CD4-positive, alpha-beta T cell treated with Interleukin-17A for 4 hours (primary cell): ENCODE data around the gene GNA14.
"Not testable (repeated sequence)": the region's sequence is repeated elsewhere in the genome, so short reads cannot be mapped to it uniquely, and the experiment has no call there.

Experiments used
- DNase-seq: peaks from one replicate; pipeline ENCODE4 v3.0.0-alpha.2; 2020; ENCODE audit warnings: mixed read lengths

GNA14 gene

DNA sequence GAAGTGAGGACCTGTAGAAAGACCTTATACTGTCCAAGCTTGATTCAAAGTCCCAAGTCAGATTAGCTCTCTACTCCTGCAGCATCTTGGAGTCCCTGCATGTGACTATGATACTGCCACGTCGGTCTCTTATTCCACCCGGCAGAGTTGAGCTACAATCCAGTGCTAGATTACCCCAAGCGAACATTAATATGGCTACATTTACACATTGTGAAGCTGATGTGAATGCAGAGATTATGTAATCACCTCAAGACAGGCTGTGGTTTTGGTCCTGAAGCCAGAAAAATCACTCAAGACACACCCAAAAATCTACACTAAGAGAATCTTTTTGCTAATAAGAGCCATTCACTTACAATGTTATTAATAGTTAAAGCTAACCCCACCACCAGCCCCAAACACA, 116.7 kb downstream of the GNA14 start:
- no peak for DNase-seq

DNA sequence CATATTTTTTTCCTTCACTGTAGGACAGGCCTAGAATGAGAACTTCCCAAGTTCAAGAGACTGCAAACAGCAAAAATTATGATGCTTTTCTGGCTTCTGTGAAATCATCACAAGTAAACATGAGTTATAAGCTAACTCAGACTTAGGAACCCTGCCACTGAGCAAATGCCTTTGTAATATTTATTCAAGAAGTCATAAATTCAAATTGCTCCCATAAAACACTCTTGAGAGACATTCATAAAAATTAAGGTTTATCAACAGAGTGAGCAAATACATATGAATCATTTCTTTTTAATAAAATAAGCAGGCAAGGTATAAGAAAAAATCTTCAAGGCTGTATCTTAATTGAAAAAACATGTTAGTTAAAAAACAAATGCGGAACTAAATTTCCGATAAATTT, 124.2 kb downstream of the GNA14 start:
- no peak for DNase-seq

DNA sequence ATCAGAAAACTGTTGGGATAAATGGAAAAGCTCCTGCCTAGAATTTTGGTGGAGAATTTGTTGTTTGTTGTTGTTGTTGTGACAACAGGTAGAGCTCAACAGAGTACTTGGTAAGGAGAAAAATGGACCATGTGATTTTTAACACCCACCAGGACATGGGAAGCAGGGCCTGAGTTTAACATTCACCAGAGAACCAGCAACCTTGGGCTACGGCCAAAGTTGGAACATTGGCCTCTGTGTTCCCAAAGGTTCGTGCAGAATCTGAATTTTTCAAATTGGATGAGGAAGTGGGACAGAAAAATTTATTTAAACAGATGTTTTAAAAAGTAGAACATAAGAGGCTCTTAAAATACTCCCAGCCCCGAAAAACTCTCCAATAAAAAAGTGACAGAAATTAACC, 127.0 kb downstream of the GNA14 start:
- DNase-seq = no peak

DNA sequence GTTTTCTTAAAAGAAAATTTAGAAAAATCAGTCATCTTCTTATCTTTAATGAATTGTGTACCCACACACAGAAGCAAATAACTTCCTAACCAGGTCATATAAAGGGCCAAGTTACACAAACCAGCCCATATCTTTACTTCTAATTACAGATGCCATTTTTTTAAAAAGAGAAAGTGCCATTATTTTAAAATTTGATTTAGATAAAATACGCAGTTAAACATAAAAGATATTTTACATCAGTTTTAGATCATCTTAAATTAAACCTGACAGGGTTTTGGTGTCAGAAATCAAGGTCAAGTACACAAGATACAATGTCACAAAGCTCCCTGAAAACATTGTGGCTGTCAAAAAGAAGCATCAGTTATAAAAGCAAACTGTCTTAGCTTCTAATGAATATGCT, 129.4 kb downstream of the GNA14 start:
- DNase-seq = no peak

DNA sequence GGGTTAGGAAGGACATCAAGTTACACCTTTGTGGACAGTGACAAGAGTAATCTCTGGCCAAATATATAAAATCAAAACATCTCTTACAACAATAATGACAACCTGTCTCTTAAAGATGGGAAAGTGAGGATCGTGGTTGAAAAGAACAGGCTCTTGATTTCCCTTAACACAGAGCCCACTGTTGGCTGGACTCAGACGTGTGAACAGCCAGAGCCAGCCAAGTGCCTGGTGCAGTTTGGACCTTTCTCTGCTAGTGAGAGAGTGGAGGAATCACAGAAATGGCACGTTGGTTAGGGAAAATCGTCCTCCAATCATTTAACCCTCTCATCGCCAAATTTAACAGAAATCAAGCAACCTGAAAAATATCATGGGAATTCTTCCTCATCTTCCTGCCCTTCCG, 131.3 kb downstream of the GNA14 start:
- DNase-seq = no peak

DNA sequence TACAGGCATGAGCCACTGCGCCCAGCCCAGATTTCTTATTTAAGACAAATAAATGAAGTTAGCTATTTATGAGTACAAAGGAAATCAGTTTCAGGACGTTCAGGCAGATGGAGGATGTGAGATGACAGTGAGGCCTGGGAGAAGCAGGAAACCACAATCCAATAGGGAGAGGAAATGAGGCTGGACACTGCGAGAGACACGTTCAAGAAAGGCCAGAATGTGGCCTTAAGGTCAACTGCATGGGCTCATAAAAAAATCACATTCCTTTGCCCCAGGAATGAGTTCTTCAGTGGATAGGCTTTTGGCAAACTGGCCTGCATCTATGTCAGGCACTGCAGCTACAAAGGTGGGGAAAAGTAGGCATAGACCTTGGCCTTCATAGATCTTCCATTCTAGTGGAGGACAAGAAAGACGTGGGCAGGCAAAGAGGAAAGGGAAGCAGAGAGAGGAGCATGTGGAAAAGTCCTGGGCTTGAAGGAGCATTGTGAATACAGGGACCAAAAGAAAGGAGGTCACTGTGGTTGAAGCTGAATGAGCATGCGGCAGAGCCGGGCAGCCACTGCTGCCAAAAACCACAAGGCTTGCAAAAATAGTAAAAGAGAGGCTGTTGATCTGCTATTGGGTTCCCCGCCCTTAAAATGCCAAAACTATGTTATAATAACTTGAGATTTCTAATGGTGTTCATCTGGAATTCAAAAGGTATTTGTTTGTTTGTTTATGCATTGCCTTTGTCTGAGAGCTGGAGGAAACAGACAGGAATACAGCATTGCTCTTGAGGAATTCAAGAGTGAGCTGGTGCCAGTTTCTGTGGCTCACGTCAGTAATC, 133.0 kb downstream of the GNA14 start:
- no peak for DNase-seq

DNA sequence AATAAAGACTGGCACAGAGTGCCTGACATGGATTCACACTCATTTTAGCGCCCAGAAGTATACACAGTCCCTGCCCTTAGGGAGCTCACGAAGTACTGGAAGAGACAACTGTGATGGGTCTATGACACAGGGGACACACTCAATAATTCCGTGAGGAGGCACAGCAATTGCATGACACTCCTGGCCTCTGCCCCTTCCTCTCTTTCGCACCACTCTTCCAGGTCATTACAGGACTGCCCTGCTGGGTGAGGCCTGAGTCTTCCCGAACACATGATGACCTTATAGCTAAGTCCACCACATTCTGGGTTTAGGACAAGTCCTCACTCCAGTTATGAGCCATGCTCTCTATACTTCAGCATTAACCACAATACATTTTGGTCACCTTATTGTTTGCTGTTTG, 134.7 kb downstream of the GNA14 start:
- DNase-seq = no peak

DNA sequence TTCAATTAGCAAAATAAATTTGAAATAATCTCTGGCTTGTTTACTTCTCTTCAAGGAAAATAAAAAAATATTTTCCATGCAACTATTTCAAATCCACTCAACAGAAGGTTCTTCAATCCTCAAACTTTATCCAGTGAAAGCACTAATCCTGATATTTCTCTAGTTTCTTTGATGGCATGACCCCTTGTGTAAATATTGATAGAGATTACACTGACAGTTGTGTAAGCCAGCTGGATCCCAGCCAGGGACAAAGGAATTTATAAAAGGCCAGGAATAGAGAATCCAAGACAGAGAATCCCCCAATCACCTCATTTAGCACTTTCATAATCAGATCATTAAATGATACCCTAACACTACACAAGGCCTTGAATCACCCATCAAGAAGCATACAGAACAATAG, 135.2 kb downstream of the GNA14 start:
- DNase-seq = no peak

DNA sequence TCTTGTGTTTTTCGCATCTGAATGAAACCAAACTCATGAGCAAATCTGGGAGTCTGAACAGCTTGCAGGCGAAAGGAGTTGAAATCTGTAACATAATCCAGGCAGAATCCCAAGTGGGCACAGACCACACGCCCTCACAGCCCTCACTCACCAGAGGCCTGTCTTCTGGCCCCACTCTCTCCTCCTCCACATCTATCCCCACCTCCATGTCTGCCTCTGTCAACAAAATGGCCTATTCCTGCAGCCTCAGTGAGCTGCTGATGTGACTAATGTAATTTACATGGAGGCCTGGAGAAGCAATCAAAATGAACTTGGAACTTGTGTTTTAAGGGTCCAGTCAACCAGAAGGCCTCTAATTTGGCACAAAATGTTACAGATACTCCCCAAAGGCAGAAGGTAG, 136.6 kb downstream of the GNA14 start:
- DNase-seq = no peak

DNA sequence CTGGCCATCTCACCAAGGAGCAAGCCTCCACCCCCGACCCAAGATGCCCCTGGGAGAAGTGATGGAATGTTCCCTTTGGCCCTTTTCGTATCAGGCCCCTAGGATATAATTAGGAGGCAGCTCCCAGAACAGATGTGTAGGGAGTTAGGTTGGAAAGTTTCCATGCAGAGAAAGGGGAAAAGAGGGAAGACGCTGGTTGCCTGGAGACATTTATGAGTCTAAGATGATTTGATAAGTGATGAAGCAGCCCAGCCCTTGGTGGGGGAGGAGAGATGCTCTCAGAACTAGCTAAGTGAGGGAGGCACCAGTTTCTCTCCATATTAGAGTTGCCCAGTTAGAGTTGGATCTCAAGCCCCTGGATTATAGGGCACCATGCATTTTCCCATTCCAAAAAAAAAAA, 137.5 kb downstream of the GNA14 start:
- DNase-seq = no peak

DNA sequence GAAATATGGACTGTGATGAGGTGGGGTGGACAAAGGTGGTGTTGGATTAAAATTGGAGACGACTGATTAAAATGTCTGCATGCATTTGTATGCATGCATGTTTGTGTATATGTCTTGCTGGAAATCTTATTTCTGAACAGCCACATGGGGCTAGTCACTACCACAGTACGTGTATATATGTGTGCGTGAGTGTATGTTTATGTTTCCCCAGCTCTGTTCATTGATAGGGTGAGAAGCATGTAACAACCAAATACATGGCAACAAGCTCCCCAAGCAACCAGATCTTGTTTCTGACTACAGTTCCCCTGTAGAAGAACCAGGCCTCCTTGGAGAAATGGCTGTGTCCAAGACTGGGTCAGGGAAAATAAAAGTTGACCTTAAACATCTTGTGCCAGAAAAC, 139.7 kb downstream of the GNA14 start:
- no peak for DNase-seq

DNA sequence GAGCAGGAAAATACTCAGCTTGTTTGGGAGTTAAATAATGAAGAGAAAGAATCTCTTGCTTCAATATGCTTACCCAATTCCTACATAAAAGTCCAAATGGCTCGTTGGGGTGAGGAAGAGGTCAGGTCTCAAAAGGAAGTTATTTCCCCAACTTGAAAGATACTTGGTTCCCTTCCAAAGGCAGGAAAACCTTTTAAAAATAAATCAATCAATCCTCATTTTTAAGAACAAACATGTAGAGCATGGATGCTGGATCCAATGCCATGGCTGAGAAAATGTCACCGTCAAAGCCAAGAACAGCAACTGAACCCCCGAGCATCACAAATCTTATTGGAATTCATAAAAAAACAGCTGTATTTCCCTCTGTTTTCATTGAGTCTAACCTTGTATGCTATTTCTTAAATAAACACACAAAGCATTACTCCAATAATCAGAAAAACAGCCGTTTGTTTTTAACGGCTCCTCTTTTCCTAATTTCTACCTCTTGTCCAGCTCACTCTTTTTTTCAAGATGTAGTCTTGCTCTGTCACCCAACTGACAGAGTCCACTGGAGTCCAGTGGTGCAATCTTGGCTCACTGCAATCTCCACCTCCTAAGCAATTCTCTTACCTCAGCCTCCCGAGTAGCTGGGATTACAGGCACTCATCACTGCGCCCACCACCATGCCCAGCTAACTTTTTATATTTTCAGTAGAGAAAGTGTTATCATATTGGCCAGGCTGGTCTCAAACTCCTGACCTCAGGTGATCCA, 140.7 kb downstream of the GNA14 start:
- no peak for DNase-seq

DNA sequence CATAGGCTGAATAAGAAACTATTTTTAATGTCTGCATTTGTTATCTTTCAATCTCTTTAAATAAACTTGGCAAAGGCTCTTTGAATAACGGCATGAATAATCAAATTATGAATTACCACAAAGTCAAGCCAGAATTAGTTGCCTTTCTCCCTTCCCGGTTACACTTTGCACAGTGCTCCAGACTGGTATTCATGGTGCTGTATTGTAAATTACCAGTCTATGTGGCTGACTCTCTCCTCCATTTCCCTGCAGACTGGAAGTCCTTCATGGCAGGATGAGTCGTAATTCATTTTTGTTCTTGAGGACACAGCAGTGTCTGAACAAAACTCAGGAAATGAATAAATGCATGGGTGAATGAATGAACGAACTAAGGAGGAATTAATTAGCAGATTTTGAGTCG, 142.9 kb downstream of the GNA14 start:
- no peak for DNase-seq

DNA sequence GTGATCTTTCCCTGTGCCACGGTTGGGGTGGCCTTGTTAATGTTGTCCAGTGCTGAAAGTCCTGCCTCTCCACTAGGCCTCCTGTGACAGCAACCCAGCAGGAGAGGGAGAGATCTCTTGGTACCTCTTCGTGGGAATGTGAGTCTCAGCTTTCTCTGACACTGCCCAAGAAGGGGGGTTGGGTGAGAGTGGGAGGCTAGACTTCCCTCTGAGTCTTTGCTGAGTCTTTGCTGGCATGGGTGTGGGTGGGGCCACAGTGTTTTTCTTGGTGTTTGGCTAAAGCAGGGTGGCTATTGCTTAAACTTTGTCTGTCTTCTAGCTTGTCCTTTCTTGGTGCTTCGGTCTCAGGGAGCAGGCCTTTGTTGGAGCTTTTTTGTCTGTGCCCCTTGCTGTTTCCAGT, 145.6 kb downstream of the GNA14 start:
- no peak for DNase-seq

DNA sequence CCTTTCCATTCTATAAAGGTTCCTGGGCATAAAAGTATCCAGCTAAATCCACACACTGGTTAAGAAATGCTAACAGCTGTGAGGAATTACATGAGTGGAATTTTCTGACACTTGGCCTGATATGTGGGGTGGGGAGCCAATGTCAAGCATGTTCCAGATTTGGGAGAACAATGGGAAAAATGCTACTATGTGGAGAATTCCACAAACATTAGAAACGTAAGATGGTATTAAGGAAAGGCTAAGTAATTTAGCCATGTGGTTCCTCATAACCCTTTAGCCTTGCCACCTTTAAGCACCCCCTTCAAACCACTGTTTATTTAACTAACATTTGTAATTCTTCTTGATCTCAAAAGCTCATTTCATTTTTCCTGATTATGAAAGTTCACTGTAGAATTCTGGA, 149.2 kb downstream of the GNA14 start:
- DNase-seq = no peak

DNA sequence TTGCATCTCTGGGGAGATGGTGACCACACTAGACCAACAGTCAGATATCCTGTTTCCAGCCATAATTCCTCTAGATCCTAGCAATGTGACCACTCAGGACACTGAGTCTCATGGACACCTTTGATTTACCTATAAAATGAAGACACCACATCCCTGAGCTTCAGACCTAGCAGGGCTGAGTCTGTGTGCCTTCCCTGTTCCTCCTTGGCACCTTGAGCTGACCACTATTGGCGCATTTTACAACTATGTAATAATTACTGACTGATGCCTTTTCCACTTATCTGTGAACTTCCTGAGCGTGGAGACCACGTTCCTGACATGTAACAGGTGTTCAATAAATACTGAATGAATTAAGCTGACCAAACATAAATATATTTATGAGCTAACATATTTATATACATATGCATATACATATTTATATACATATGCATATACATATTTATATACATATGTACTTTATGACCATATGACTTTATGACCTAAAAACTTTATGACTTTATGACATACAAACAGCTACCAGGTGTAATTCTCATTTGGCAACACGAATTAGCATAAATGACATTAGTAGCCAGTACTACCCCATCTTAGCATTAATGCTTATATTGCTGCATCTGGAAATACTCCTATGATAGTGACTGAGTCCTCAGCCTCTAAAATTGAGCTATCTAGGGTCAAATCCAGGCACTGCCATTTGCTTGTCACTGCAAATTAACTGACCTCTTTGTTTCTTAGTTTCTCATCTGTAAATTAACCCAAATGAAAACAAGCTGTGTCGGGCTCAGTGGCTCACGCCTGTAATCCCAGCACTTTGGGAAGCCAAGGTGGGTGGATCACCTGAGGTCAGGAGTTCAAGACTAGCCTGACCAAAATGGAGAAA, 150.6 kb downstream of the GNA14 start:
- DNase-seq = no peak

DNA sequence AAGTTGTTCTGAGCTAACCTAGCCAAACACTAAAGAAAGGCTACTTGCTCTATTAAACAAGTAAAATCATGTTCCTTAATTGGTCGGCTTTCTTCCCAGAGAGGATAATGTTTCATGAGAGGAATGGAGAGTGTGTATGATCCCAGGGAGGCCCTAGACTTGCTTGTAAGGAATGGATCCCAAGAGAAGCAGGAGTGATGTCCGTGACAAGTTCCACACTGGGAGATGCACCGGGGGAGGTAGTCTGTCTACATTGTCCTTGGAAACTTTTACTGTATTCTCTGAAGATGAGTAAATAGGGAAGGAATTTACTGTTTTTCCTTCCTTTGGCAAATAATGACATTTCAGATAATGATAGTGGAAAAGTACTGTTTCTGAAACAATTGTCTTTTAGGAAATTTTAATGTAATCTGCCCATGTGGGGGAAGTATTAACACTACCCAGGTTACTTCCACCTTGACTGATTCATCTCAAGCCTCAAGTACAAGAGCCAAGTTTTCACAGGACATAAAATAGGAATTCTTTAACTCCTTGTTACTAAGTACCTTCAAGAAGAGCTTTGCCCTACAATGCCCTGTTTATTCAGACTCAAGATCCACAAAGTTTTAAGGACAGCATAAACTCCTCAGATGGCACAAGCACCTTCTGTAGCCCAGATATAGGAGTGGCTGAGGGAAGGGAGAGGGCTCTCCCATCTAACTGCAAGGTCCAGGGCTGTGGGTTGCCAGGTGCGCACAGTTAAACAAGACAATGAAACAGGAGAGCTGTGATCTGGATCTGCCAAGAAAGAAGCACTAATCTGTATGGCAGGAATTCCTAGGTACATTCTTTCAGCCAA, 152.1 kb downstream of the GNA14 start:
- DNase-seq = no peak

DNA sequence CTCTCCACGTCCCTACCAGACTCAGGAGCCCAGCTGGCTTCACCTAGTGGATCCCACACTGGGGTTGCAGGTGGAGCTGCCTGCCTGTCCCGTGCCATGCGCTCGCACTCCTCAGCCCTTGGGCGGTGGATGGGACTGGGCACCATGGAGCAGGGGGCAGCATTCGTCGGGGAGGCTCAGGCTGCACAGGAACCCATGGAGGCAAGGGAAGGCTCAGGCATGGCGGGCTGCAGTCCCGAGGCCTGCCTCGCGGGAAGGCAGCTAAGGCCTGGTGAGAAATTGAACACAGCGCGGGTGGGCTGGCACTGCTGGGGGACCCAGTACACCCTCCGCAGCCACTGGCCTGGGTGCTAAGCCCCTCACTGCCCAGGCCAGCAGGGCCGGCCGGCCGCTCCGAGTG, 157.8 kb downstream of the GNA14 start:
- DNase-seq = not testable (repeated sequence)

DNA sequence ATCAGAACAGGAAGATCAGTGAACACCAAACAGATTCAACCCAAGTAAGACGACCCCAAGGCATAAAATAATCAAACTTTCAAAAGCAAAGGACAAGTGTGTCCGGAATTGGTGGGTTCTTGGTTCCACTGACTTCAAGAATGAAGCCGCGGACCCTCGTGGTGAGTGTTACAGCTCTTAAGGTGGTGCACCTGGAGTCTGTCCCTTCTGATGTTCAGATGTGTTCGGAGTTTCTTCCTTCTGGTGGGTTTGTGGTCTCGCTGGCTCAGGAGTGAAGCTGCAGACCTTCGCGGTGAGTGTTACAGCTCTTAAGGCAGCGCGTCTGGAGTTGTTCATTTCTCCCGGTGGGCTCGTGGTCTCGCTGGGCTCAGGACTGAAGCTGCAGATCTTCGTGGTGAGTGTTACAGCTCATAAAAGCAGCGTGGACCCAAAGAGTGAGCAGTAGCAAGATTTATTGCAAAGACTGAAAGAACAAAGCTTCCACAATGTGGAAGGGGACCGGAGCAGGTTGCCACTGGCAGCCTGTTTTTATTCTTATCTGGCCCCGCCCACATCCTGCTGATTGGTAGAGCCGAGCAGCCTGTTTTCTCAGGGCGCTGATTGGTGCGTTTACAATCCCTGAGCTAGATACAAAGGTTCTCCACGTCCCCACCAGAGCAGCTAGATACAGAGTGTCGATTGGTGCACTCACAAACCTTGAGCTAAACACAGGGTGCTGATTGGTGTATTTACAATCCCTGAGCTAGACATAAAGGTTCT, 158.5 kb downstream of the GNA14 start:
- DNase-seq = not testable (repeated sequence)

DNA sequence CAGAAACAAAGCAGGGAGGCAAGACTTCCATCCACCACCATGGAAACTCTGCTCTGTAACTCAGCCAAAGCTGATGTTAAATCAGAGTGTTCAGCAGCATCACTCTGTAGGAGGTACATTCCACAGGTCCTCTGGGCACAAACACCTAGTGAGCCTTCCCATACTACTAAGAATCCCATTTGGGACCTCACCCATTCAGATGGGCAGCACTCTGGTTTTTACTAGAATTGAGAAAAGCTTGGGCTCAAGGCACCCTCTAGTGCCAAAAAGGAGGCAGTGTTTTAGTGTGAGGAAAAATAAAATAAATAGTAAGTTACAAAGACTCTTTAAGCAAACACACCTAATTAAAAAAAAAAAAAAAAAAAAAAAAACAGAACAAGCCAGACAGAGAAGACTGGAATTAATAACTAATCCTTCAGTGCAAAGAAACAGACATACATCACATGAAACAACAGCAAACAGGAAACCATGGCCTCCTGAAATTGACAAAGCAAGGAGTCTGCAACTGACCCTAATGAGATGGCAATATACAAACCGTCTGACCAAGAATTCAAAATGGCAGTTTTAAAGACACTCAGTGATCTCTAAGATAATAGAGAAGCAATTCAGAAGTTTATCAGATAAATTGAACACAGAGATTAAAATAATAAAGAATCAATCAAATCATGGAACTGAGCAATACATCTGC, 159.5 kb downstream of the GNA14 start:
- no peak for DNase-seq

DNA sequence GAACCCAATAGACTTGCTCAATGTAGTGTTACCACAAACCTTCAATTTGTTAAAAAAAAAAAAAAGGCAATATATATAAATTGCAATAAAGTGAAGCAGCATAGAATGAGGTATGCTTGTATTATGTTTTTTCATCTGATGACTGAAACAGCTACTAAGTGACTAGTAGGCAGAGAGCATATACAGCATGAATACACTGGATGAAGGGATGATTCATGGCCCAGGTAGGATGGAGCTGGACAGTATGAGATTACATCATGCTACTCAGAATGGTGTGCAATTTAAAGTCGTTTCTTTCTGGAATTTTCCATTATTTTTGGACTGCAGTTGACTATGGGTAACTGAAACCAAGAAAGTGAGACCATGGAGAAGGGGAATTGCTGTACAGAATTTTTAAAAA, 161.2 kb downstream of the GNA14 start:
- no peak for DNase-seq
